8988T (cell line): ENCODE measurements around the gene ZIK1.

Source experiments
- DNase-seq: peaks from one replicate; pipeline ENCODE4 v3.0.0; 2011

Gene ZIK1

GRCh38 chr19:57583521-57584416 is at the start of gene ZIK1:
TSS of gene ZIK1 (plus strand) at chr19:57584145. CDS start at chr19:57584357, 212 bp downstream.
- no peak for DNase-seq

DNA sequence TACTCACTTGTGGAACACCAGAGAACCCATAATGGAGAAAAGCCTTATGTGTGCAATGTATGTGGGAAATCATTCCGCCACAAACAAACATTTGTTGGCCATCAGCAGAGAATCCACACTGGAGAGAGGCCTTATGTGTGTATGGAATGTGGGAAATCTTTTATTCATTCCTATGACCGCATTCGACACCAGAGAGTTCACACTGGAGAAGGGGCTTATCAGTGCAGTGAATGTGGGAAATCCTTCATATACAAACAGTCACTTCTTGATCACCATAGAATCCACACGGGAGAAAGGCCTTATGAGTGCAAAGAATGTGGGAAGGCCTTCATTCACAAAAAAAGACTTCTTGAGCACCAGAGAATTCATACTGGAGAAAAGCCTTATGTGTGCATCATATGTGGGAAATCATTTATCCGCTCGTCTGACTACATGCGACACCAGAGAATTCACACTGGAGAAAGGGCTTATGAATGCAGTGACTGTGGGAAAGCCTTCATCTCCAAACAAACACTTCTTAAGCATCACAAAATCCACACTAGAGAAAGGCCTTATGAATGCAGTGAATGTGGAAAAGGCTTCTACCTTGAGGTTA is 45.9 kb upstream of the ZIK1 start:
- no peak for DNase-seq

- DNase-seq: no peak
These were observed 37.4 kb upstream of the ZIK1 start for GRCh38 chr19:57546513-57546912.

GRCh38 chr19:57552432-57552831 is 31.5 kb upstream of the ZIK1 start:
- DNase-seq: no peak

DNA sequence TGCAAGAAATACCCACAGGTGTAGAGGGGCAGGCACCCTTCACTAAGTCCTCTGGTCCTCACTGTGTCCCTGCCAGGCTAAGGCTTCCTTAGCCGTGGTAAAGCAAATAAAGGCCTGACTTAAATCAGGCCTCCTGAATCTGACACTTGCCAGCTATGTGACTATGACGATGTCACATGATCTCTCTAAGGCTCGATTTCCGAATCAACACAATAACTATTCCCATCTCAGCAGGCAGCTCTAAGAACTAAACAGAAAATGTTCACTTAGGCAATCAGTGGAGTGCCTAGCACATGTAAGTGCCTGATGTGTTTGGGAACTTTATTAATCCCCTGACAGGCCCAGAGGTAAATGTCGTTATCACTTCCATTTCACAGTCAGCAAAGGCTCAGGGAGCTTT is 26.3 kb upstream of the ZIK1 start:
- no peak for DNase-seq

GRCh38 chr19:57558525-57558924 is 25.4 kb upstream of the ZIK1 start:
- DNase-seq: no peak

DNA sequence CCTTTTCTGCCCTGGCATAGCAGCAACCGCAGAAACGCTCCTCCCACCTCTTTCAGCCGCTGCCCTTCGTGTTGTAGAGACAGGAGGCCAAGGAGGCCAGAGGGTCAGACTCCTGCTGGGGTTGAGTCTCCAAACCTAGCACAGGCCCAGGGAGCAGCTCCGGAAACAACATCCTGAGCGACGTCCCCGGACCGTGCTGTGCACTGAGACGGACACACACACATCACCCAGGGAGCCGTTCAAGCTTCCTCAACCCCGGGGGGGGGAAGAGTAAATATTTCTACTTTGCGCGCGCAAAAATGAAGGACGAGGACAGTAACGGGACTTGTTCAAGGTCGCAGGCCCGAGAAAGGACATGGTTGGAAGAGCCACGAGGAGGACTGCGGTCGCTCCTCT is 24.9 kb upstream of the ZIK1 start:
- DNase-seq: no peak

GRCh38 chr19:57559404-57560025 is 24.4 kb upstream of the ZIK1 start, which contains the start of gene ZNF550:
TSS of gene ZNF550 (minus strand) at chr19:57559863. CDS start at chr19:57559682, 181 bp downstream.
- DNase-seq: peak; percentile 60

DNA sequence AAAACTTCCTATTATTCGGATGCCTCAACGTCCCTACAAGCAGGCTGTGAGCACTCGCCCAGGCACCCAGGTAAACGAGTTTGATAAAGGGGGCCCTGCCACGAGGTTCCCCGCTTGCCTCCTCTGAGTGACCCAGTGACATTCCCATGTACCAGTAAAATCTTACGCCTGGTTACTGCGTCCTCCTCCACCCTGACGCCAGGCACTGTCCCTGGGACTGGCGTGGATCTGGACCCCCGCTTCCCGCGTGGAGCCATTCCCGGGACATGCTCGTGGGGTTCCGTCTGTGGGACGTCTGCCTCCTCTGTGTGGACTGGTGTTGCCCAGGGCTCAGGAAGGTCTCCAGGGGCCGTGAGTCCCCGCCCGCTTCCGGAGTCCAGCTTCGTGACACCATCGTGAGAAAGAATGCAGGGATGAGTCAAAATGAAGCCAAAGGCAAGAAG is 23.9 kb upstream of the ZIK1 start:
- DNase-seq: no peak

GRCh38 chr19:57563547-57563946 is 20.4 kb upstream of the ZIK1 start:
- DNase-seq: no peak

DNA sequence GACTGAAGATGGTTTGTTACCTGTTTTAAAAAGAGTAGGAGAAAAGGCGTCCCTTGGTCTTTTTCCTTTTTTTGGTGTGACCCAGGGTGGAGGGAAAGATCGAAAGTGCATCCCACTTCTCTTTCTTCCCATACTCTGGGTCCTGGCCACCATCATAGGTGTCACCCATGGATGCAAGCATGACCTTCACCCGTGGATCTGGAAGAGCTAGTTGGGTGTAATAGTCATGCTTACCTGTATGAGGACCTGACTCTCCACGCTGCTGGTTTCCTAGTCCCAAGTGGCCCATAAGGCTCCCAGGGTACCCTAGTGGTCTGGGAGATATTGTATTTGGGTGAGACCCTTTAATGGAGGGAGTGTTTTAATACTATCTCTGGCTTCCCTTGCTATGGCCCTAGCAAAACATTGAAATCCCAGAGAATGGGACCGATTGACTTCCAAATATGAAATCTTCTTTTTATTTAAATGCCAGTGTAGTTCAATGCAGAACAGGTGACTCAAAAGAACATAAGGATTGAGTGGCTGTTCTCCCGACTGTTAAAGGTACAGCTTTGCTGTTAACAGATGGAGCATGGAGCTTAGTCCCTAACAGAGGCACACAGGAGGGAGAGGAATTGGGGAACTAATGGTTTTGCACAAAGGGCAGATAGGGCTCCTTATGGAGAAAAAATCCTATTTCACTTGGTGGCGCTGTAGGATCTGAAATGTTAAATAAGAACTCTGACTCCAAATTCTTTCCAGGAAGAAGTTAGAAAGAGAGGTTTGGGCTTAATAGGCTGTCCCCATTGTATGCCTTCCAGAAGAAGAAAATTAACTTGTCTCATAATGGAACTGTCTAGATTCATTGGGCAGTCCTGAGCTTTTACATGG is 17.3 kb upstream of the ZIK1 start:
- DNase-seq: no peak

GRCh38 chr19:57570707-57571106 is 13.2 kb upstream of the ZIK1 start:
- DNase-seq: no peak

DNA sequence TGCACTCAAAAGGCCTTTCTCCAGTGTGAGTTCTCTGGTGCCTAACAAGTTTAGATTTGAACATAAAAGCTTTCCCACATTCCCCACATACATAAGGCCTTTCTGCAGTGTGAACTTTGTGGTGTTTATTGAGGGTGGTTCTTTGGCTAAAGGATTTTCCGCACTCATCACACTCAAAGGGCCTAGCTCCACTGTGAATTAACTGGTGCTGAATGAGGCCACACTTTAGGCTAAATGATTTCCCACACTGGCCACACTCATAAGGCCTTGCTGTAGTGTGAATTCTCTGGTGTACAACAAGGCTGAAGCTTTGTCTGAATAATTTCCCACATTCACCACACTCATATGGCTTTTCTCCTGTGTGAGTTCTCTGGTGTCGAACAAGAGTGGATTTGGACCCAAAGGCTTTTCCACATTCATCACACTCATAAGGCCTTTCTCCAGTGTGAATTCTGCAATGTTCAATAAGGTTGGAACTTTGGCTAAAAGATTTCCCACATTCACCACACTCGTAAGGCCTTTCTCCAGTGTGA is 11.5 kb upstream of the ZIK1 start:
- no peak for DNase-seq

- no peak for DNase-seq
These were observed 7.3 kb upstream of the ZIK1 start for GRCh38 chr19:57576661-57577060.

DNA sequence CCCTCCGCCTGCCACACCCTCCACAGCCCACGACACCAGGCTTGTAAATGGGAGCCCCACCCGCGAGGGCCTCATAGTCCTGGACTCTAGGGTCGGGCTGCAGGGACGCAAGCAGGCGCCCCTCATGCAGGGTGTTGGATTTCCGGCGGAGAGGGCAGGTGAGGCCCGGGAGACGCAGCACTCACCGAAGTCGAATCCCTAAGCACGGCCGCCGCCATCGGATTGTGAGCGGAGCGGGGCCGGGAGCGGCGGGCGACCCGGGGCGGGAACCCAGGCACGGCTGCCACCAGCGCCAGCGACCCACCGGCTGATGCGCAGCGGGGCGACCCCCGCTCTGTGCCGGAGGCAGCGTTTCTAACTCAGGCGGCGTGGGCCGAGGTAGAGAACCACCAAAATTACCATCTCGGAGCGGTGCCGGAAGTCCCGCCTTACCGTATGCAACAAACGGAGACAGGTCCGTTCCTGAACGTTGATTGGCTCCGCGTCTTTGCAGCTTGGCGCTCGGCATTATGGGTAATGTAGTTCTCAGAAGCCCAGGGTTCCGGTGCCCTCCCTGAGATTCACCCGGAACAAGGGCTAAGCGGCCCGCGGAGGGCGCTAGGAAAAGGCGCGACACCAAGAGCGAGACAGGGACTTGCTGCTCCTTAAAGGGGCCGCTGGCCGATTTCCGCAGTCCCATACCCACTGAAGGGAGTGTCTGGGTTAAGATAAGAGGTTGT is 5.3 kb upstream of the ZIK1 start, which contains the start of gene ZNF416:
ZNF416 (minus strand) TSS at position 425 of the 719 bp plus-strand sequence; CDS start at position 218, 207 bp downstream.
- peak; percentile 86 for DNase-seq

GRCh38 chr19:57583104-57583520 is 833 bp upstream of the ZIK1 start:
- DNase-seq: no peak

GRCh38 chr19:57587529-57587928 is 3.6 kb downstream of the ZIK1 start:
- peak; percentile 38 for DNase-seq

- DNase-seq: no peak
These were observed 15.4 kb downstream of the ZIK1 start for GRCh38 chr19:57599377-57599760.

- peak; percentile 63 for DNase-seq
These were observed 15.9 kb downstream of the ZIK1 start, which contains the start of gene ZNF530 for GRCh38 chr19:57599761-57600383. TSS of gene ZNF530 (plus strand) at chr19:57599885. CDS start at chr19:57604346, 4,461 bp downstream.

DNA sequence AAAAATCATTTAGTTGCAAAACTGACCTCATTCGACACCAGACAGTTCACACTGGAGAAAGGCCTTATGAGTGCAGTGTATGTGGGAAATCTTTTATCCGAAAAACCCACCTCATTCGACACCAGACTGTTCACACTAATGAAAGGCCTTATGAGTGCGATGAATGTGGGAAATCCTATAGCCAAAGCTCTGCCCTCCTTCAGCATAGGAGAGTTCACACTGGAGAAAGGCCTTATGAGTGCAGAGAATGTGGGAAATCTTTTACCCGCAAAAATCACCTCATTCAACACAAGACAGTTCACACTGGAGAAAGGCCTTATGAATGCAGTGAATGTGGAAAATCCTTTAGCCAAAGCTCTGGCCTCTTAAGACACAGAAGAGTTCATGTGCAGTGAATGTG is 23.0 kb downstream of the ZIK1 start:
- no peak for DNase-seq

- DNase-seq: no peak
These were observed 27.2 kb downstream of the ZIK1 start for GRCh38 chr19:57611113-57611512.
